Mesothelial cell of epicardium (in vitro differentiated cells): ENCODE measurements around the gene RABL6. TPM values are rescaled to one million over a fixed set of nuclear protein-coding genes. Genes with fewer than 3 reads are reported as not detected.

Experiments used
- DNase-seq, 2 experiments: peaks; one replicate each; pipeline ENCODE4 v3.0.0; 2021; ENCODE audit warnings: low spot score in 2 of 2; ENCODE audit not compliant: unreplicated experiment in 2 of 2
- H3K27ac Mint-ChIP-seq: 2 replicates; pipeline ENCODE4 v1.8.0; 2021; ENCODE audit warnings: mixed read lengths
- H3K27me3 Mint-ChIP-seq: 2 replicates; pipeline ENCODE4 v1.8.0; 2021; ENCODE audit warnings: low read depth, mixed read lengths
- H3K36me3 Mint-ChIP-seq: 2 replicates; pipeline ENCODE4 v1.8.0; 2021; ENCODE audit warnings: mixed read lengths
- H3K4me1 Mint-ChIP-seq: 2 replicates; pipeline ENCODE4 v1.8.0; 2021; ENCODE audit warnings: mixed read lengths
- H3K4me3 Mint-ChIP-seq: 2 replicates; pipeline ENCODE4 v1.8.0; 2021; ENCODE audit warnings: mild to moderate bottlenecking, moderate library complexity, mixed read lengths
- H3K9me3 Mint-ChIP-seq: 2 replicates; pipeline ENCODE4 v1.8.0; 2021; ENCODE audit warnings: mixed read lengths
- microRNA-seq: library from miRNA; unstranded; fragments of <30 nt; microRNA quantifications from one replicate; pipeline ENCODE4 v1.2.0, GENCODE V29; 2021; ENCODE audit warnings: inconsistent platforms, mixed read lengths
- total RNA-seq: library from RNA; stranded (reverse); gene quantifications from 3 replicates; pipeline ENCODE4 v1.2.1, GENCODE V29; 2021
- TF ChIP-seq, protein P1 (sequence below): fragments of 200-600 bp; sonication (generic); IDR thresholded peaks from one replicate; pipeline ENCODE4 v1.5.0; 2021; ENCODE audit warnings: antibody characterized with exemption; ENCODE audit not compliant: unreplicated experiment

Gene RABL6
- total RNA-seq, 1 donor from 2014 or later: 124 TPM

- Mint-ChIP-seq H3K4me3 (peak within 1 kb of the TSS; percentile 74), H3K27ac (peak within 1 kb of the TSS; percentile 76), H3K27me3 (no peaks in the 10 kb centered on the region), H3K4me1 (peaks cover 8% of the 10 kb centered on the region), H3K9me3 (no peaks in the 10 kb centered on the region), H3K36me3 (no peaks in the 10 kb centered on the region)
- peak; percentile 97 to 99 for DNase-seq
- TF ChIP-seq, protein P1, sequence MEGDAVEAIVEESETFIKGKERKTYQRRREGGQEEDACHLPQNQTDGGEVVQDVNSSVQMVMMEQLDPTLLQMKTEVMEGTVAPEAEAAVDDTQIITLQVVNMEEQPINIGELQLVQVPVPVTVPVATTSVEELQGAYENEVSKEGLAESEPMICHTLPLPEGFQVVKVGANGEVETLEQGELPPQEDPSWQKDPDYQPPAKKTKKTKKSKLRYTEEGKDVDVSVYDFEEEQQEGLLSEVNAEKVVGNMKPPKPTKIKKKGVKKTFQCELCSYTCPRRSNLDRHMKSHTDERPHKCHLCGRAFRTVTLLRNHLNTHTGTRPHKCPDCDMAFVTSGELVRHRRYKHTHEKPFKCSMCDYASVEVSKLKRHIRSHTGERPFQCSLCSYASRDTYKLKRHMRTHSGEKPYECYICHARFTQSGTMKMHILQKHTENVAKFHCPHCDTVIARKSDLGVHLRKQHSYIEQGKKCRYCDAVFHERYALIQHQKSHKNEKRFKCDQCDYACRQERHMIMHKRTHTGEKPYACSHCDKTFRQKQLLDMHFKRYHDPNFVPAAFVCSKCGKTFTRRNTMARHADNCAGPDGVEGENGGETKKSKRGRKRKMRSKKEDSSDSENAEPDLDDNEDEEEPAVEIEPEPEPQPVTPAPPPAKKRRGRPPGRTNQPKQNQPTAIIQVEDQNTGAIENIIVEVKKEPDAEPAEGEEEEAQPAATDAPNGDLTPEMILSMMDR: no peak
Measured at GRCh38 chr9:136885950-136886578, 78.3 kb downstream of the RABL6 start, which contains the start of gene TRAF2. Gene TRAF2, plus strand, starts transcription at chr9:136886516. Its CDS starts 12,225 bp downstream, at chr9:136898741.

DNA sequence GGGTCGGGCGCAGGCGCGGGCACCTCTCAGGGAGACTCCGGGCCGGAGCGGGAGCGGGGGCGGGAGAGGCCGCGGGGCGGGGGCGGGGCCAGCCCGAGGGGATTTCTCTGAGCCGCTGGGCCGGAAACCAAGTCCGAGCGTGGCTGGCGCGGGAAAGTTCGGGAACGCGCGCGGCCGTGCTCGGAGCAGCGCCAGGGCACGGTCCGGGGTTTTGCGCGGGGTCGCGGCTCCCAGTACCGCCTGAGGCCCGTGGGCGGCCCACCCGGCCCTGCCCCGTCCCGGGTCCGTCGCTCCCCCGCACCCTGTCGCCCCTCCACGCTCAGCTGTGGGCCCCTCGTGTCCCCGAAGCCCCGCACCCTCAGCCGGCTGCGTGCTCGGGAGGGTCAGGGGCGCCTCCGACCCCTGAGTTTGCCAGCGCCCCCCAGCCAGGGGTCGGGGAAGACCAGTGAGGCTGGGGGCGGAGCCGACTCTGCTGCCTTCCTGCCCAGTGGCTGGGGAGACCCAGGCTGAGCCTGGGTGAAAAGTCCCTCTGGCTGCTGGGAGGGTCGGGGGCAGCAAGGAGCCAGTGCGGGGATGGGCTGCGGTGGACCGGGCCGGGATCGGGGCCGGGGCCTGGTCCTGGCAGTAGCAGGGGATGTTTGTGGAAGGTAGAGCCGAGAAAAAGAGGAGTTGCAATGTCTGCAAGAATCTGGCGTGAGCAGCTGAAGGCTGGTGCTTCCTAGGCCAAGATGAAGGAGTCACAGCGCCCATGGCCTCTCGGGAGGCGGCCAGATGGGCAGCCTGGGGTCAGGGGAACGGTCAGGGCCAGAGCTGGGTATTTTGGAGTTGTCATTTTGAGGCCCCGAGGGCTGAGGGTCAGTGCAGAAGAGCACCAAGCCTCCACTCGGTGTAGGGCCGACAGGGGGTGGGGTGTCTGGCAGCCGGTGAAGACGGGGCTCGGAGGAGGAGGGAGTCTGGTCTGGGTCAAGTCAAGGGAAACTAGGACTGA, 79.2 kb downstream of the RABL6 start:
- Mint-ChIP-seq H3K4me1 (peaks cover 8% of the 10 kb centered on the region), H3K36me3 (no peaks in the 10 kb centered on the region), H3K9me3 (no peaks in the 10 kb centered on the region), H3K27ac (peak overlapping the region; percentile 76), H3K27me3 (no peaks in the 10 kb centered on the region), H3K4me3 (peak overlapping the region; percentile 74)
- TF ChIP-seq, protein P1: no peak
- DNase-seq: peak in 1 of 2 experiments; percentile 57

DNA sequence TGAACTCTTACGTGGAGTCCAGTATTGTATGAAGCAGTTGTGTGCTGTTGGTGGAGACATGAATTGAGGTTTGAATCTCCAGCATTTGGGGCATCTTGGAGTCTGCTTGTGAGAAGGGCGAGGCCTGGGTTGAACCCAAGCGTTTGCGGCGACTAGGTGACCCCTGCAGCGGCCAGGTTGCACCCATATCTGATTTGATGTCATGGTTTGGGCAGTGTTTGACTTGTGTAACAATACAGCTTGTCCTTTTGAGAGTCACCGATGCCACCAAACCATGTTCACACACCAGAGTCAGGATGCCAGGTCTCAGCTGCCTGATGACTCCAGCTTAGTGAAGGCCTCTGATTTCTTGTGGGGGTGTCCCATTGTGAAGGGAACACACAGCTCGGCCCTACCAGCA, 80.7 kb downstream of the RABL6 start:
- H3K27ac Mint-ChIP-seq: no peak overlapping the region
- no peak for DNase-seq
- H3K27me3 Mint-ChIP-seq: no peaks in the 10 kb centered on the region
- peaks cover 8% of the 10 kb centered on the region for H3K4me1 Mint-ChIP-seq
- no peak overlapping the region for H3K4me3 Mint-ChIP-seq
- no peaks in the 10 kb centered on the region for H3K36me3 Mint-ChIP-seq
- TF ChIP-seq, protein P1: no peak
- no peaks in the 10 kb centered on the region for H3K9me3 Mint-ChIP-seq

GRCh38 chr9:136889858-136890257, 82.1 kb downstream of the RABL6 start:
- DNase-seq: no peak
- Mint-ChIP-seq H3K27ac (no peak overlapping the region), H3K4me3 (no peak overlapping the region), H3K36me3 (peaks cover 2% of the 10 kb centered on the region), H3K27me3 (no peaks in the 10 kb centered on the region), H3K9me3 (no peaks in the 10 kb centered on the region), H3K4me1 (peaks cover 8% of the 10 kb centered on the region)
- TF ChIP-seq, protein P1: no peak

- TF ChIP-seq, protein P1: no peak
- no peaks in the 10 kb centered on the region for H3K27me3 Mint-ChIP-seq
- H3K4me1 Mint-ChIP-seq: peaks cover 8% of the 10 kb centered on the region
- DNase-seq: no peak
- H3K4me3 Mint-ChIP-seq: no peak overlapping the region
- H3K36me3 Mint-ChIP-seq: peaks cover 2% of the 10 kb centered on the region
- no peak overlapping the region for H3K27ac Mint-ChIP-seq
- no peaks in the 10 kb centered on the region for H3K9me3 Mint-ChIP-seq
Measured at GRCh38 chr9:136890661-136891060, 82.9 kb downstream of the RABL6 start.

Small RNA genes within 50 kb of the gene (microRNA-seq; reads per million reads assigned to microRNA genes)
- not detected for gene MIR4292
- 1.8 reads per million for gene MIR4479

Other genes with a start within 250 kb of the RABL6 start
- gene EGFL7, start 145.0 kb upstream of the RABL6 start, total RNA-seq: 35.6 to 39.3 TPM (median 38.2 TPM) in 3 replicates
- 32.8 to 36.1 TPM (median 34.9 TPM) in 3 replicates for gene AGPAT2, start 120.5 kb upstream of the RABL6 start, total RNA-seq
- 56.2 to 60.5 TPM (median 58.1 TPM) in 3 replicates for gene DIPK1B, start 95.4 kb upstream of the RABL6 start, total RNA-seq
- gene LCN10, start 65.0 kb upstream of the RABL6 start, total RNA-seq: 0.20 to 0.51 TPM (median 0.29 TPM) in 3 replicates
- gene LCN6, start 59.4 kb upstream of the RABL6 start, total RNA-seq: not detected in 3 replicates
- gene LCN8, start 49.7 kb upstream of the RABL6 start, total RNA-seq: not detected in 3 replicates
- 1.3 to 3.5 TPM (median 1.9 TPM) in 3 replicates for gene LCN15, start 43.4 kb upstream of the RABL6 start, total RNA-seq
- 70.4 to 72.4 TPM (median 71.7 TPM) in 3 replicates for gene TMEM141, start 16.6 kb upstream of the RABL6 start, total RNA-seq
- 25.1 to 29.1 TPM (median 26.5 TPM) in 3 replicates for gene CCDC183, start 11.6 kb upstream of the RABL6 start, total RNA-seq
- gene AJM1, start 34.5 kb downstream of the RABL6 start, total RNA-seq: 3.1 to 3.8 TPM (median 3.6 TPM) in 3 replicates
- 159 to 168 TPM (median 168 TPM) in 3 replicates for gene PHPT1, start 41.5 kb downstream of the RABL6 start, total RNA-seq
- gene MAMDC4, start 44.4 kb downstream of the RABL6 start, total RNA-seq: 20.1 to 22.6 TPM (median 20.3 TPM) in 3 replicates
- gene EDF1, start 58.4 kb downstream of the RABL6 start, total RNA-seq: 275 to 294 TPM (median 275 TPM) in 3 replicates
- gene TRAF2, start 78.6 kb downstream of the RABL6 start, total RNA-seq: 16.0 to 18.1 TPM (median 17.4 TPM) in 3 replicates
- 58.9 to 62.3 TPM (median 59.8 TPM) in 3 replicates for gene FBXW5, start 136.8 kb downstream of the RABL6 start, total RNA-seq
- gene C8G, start 137.3 kb downstream of the RABL6 start, total RNA-seq: 1.5 to 2.5 TPM (median 1.5 TPM) in 3 replicates
- gene LCN12, start 144.3 kb downstream of the RABL6 start, total RNA-seq: 13.3 to 15.9 TPM (median 13.8 TPM) in 3 replicates
- gene PTGDS, start 169.6 kb downstream of the RABL6 start, total RNA-seq: 52.6 to 58.0 TPM (median 53.5 TPM) in 3 replicates
- 4.7 to 5.7 TPM (median 5.5 TPM) in 3 replicates for gene LCNL1, start 175.0 kb downstream of the RABL6 start, total RNA-seq
- 51.1 to 58.3 TPM (median 53.1 TPM) in 3 replicates for gene PAXX, start 184.5 kb downstream of the RABL6 start, total RNA-seq
- 1.5 to 2.9 TPM (median 1.7 TPM) in 3 replicates for gene CLIC3, start 188.6 kb downstream of the RABL6 start, total RNA-seq
- gene ABCA2, start 220.3 kb downstream of the RABL6 start, total RNA-seq: 57.7 to 59.3 TPM (median 58.7 TPM) in 3 replicates
- 0.09 to 0.13 TPM in 2 of 3 replicates, not detected in the other for gene FUT7, start 224.1 kb downstream of the RABL6 start, total RNA-seq
- gene NPDC1, start 238.2 kb downstream of the RABL6 start, total RNA-seq: 75.8 to 84.0 TPM (median 77.9 TPM) in 3 replicates
- 4.8 to 6.3 TPM (median 5.2 TPM) in 3 replicates for gene ENTPD2, start 246.1 kb downstream of the RABL6 start, total RNA-seq